Measurements from ENCODE around the gene ZFP36L2.

DNA sequence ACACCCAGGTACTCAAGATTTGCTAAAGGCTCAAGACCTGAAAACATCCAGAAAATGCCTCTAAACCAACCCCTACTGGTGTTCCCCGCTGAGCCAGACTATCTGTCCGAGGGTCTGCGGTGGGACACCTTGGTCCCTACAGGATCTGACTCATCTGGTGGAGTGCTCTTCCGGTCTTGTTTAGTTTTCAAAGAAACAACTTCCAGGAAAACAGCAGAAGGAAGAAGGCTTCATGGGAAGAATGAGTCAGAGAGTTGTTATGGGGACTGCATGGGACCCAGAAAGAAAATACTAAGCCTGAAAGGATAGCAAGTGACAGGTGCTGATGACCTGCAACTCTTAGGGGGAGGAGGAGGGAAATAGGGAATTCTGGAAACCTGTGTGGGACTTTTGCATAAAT, 41.3 kb downstream of the ZFP36L2 start:
- TF ChIP-seq POLR2A (IDR thresholded peaks at IDR 0.05; ENCODE audit: low read length) (no peak), GATA1 (IDR thresholded peaks at IDR 0.05; ENCODE audit: low read depth, low read length) (no peak)
